OCI-LY7 (cell line): ENCODE data around the gene PYGB. TPM values are rescaled to one million over a fixed set of nuclear protein-coding genes. Genes with fewer than 3 reads are reported as not detected.
A peak's percentile ranks its signal among the peaks of the same experiment; 100 is the strongest.
"Not testable (repeated sequence)": the region's sequence is repeated elsewhere in the genome, so short reads cannot be mapped to it uniquely, and the experiment has no call there.

Experiments
- BruUV-seq: library from RNA; stranded (reverse); fragments of 400-500 nt; replicated peaks from 2 replicates; lab custom pipeline; 2021; lab: Mats Ljungman, UMichigan
- CTCF ChIA-PET: fragments of 300-600 bp; sonication (Branson Sonifier 250); formaldehyde crosslinking; loops from one replicate; lab custom pipeline; 2022; ENCODE audit warnings: antibody characterized with exemption; ENCODE audit not compliant: unreplicated experiment; lab: Charles Lee
- POLR2A ChIA-PET: fragments of 300-600 bp; sonication (Branson Sonifier 250); formaldehyde crosslinking; loops from one replicate; lab custom pipeline; 2022; ENCODE audit warnings: antibody characterized with exemption; lab: Charles Lee
- DNase-seq: peaks from one replicate; pipeline ENCODE4 v3.0.0-alpha.2; 2015; ENCODE audit warnings: low spot score
- H2AFZ ChIP-seq: fragments of 200-600 bp; sonication (generic), shearing (Covaris generic); 2 replicates; pipeline ENCODE4 v1.6.1; 2014; ENCODE audit warnings: mild to moderate bottlenecking, antibody characterized with exemption, low read length, moderate library complexity
- H3K27ac ChIP-seq: fragments of 200-600 bp; sonication (generic); 2 replicates; pipeline ENCODE4 v1.5.1; 2014; ENCODE audit warnings: mixed run types, low read depth, mild to moderate bottlenecking, moderate library complexity, low read length, inconsistent platforms; ENCODE audit not compliant: poor library complexity, severe bottlenecking
- H3K36me3 ChIP-seq: fragments of 200-600 bp; sonication (generic); 2 replicates; pipeline ENCODE4 v1.6.1; 2014; ENCODE audit warnings: mild to moderate bottlenecking, antibody characterized with exemption, low read length, moderate library complexity, mixed read lengths; ENCODE audit not compliant: insufficient read depth
- H3K4me1 ChIP-seq: fragments of 200-600 bp; sonication (generic); 2 replicates; pipeline ENCODE4 v1.5.1; 2014; ENCODE audit warnings: mild to moderate bottlenecking, low read length; ENCODE audit not compliant: insufficient read depth, poor library complexity, severe bottlenecking
- H3K4me2 ChIP-seq: fragments of 200-600 bp; sonication (generic); 2 replicates; pipeline ENCODE4 v1.6.1; 2014; ENCODE audit warnings: mild to moderate bottlenecking, low read length
- H3K4me3 ChIP-seq: fragments of 200-600 bp; sonication (generic); 2 replicates; pipeline ENCODE4 v1.5.1; 2014; ENCODE audit warnings: mild to moderate bottlenecking, low read depth, low read length; ENCODE audit not compliant: poor library complexity, severe bottlenecking
- H3K79me2 ChIP-seq: fragments of 200-600 bp; sonication (generic); 2 replicates; pipeline ENCODE4 v1.6.1; 2016; ENCODE audit warnings: low read depth, mild to moderate bottlenecking, low read length, moderate library complexity, mixed read lengths; ENCODE audit not compliant: insufficient read depth
- H3K9me2 ChIP-seq: fragments of 200-600 bp; sonication (generic); 2 replicates; pipeline ENCODE4 v1.6.1; 2016; ENCODE audit warnings: mild to moderate bottlenecking, low read length, mixed read lengths; ENCODE audit not compliant: insufficient read depth
- H3K9me3 ChIP-seq: fragments of 200-600 bp; sonication (generic); 2 replicates; pipeline ENCODE4 v1.6.1; 2014; ENCODE audit warnings: mild to moderate bottlenecking, mixed run types, low read length, mixed read lengths
- H4K20me1 ChIP-seq: fragments of 200-600 bp; sonication (generic); 2 replicates; pipeline ENCODE4 v1.6.1; 2014; ENCODE audit warnings: mild to moderate bottlenecking, antibody characterized with exemption, low read length, moderate library complexity, mixed read lengths; ENCODE audit not compliant: insufficient read depth
- CTCF ChIP-seq: fragments of 200-600 bp; sonication (generic); conservative IDR thresholded peaks from 2 replicates; pipeline ENCODE4 v1.5.1; 2014; ENCODE audit warnings: mild to moderate bottlenecking, antibody characterized with exemption, low read length, moderate library complexity, mixed read lengths
- EZH2phosphoT487 ChIP-seq: fragments of 200-600 bp; sonication (generic); IDR thresholded peaks from 2 replicates; pipeline ENCODE4 v1.6.1; 2018; ENCODE audit warnings: low read depth, borderline replicate concordance, mild to moderate bottlenecking, mixed run types, antibody characterized with exemption, low read length, moderate library complexity, mixed read lengths
- intact Hi-C: fragments of 100-400 bp; cut with micrococcal nuclease; formaldehyde crosslinking; loops from one replicate; pipeline ENCODE4 v1.10.0; 2022; ENCODE audit not compliant: unreplicated experiment
- total RNA-seq, 2 experiments: library from RNA; depleted of rRNA in 1 of 2; stranded (reverse); fragments of >200 nt in 1 of 2; shearing (Covaris generic) in 1 of 2; gene quantifications; 2 replicates each; pipeline ENCODE4 v1.2.3, GENCODE V29; 2014 to 2022

PYGB gene
- total RNA-seq, 2 experiments from 2014 or later, result 4.9 to 7.0 TPM

GRCh38 chr20:25310268-25310920, 62.5 kb downstream of the PYGB start:
- Histone ChIP-seq H3K4me2 (no peak overlapping the region), H2AFZ (no peak overlapping the region), H3K79me2 (no peaks in the 10 kb centered on the region), H3K36me3 (no peaks in the 10 kb centered on the region), H3K4me3 (no peak overlapping the region), H3K9me3 (no peaks in the 10 kb centered on the region), H3K4me1 (no peaks in the 10 kb centered on the region), H3K9me2 (no peaks in the 10 kb centered on the region), H3K27ac (no peak overlapping the region), H4K20me1 (no peaks in the 10 kb centered on the region)
- DNase-seq, result peak; percentile 39
- no TSS peak for BruUV-seq
- ChIA-PET POLR2A (no interaction called here), CTCF (no interaction called here)
- intact Hi-C loops, result no loop called here
- no peak for TF ChIP-seq EZH2phosphoT487
- peak; percentile 64 for TF ChIP-seq CTCF

- H3K9me2 ChIP-seq, result no peaks in the 10 kb centered on the region
- no peaks in the 10 kb centered on the region for H4K20me1 ChIP-seq
- H2AFZ ChIP-seq, result no peak overlapping the region
- CTCF ChIA-PET, result no interaction called here
- POLR2A ChIA-PET, result no interaction called here
- no peak overlapping the region for H3K27ac ChIP-seq
- no peaks in the 10 kb centered on the region for H3K36me3 ChIP-seq
- no peak for DNase-seq
- no TSS peak for BruUV-seq
- no peak overlapping the region for H3K4me3 ChIP-seq
- H3K9me3 ChIP-seq, result no peaks in the 10 kb centered on the region
- H3K4me2 ChIP-seq, result no peak overlapping the region
- TF ChIP-seq EZH2phosphoT487, result no peak
- TF ChIP-seq CTCF, result no peak
- H3K4me1 ChIP-seq, result no peaks in the 10 kb centered on the region
- intact Hi-C loops, result no loop called here
- H3K79me2 ChIP-seq, result no peaks in the 10 kb centered on the region
Observed at GRCh38 chr20:25310921-25311728, 63.2 kb downstream of the PYGB start.

- H3K27ac ChIP-seq, intact Hi-C loops, H3K9me3 ChIP-seq, H3K4me2 ChIP-seq, H3K79me2 ChIP-seq, BruUV-seq, H4K20me1 ChIP-seq, H2AFZ ChIP-seq, CTCF ChIA-PET, H3K9me2 ChIP-seq, DNase-seq, H3K36me3 ChIP-seq, H3K4me3 ChIP-seq, POLR2A ChIA-PET: not testable (repeated sequence)
- H3K4me1 ChIP-seq, result peaks cover 12% of the 10 kb centered on the region
Observed at GRCh38 chr20:25312716-25313115, 64.8 kb downstream of the PYGB start.
